Activated CD4-positive, alpha-beta memory T cell treated with anti-CD3 and anti-CD28 coated beads, Interleukin-2, amount 10 ng/mL, durations not matched to agents 7 days and 5 days (primary cell): ENCODE measurements around the gene DNAJC13. TPM values are rescaled to one million over a fixed set of nuclear protein-coding genes. Genes with fewer than 3 reads are reported as not detected.

Experiments
- CTCF ChIA-PET: fragments of 350-600 bp; sonication (Branson Sonifier 250); formaldehyde crosslinking; loops from one replicate; lab custom pipeline; 2021; ENCODE audit warnings: antibody characterized with exemption, inconsistent platforms; lab: Charles Lee
- POLR2A ChIA-PET: fragments of 350-600 bp; sonication (Branson Sonifier 250); formaldehyde crosslinking; loops from one replicate; lab custom pipeline; 2021; ENCODE audit warnings: antibody characterized with exemption; lab: Charles Lee
- DNase-seq: peaks from one replicate; pipeline ENCODE4 v3.0.0-alpha.2; 2020
- H3K27ac Mint-ChIP-seq: one replicate; pipeline ENCODE4 v1.8.0; 2021; ENCODE audit warnings: mild to moderate bottlenecking, mixed read lengths
- H3K27me3 Mint-ChIP-seq: one replicate; pipeline ENCODE4 v1.8.0; 2021; ENCODE audit warnings: mixed read lengths
- H3K36me3 Mint-ChIP-seq: one replicate; pipeline ENCODE4 v1.8.0; 2021; ENCODE audit warnings: low read depth, mixed read lengths
- H3K4me1 Mint-ChIP-seq: one replicate; pipeline ENCODE4 v1.8.0; 2021; ENCODE audit warnings: mixed read lengths
- H3K4me3 Mint-ChIP-seq: one replicate; pipeline ENCODE4 v1.8.0; 2021; ENCODE audit warnings: mild to moderate bottlenecking, mixed read lengths
- H3K9me3 Mint-ChIP-seq: one replicate; pipeline ENCODE4 v1.8.0; 2021; ENCODE audit warnings: mixed read lengths
- total RNA-seq, 2 experiments: library from RNA; stranded (reverse); gene quantifications; one replicate each; pipeline ENCODE4 v1.2.3, GENCODE V29; 2021

The DNAJC13 gene
- total RNA-seq, 2 experiments from 2014 or later = 31.0 to 36.7 TPM

GRCh38 chr3:132448216-132448961, 31.1 kb downstream of the DNAJC13 start:
- no peak for DNase-seq
- Mint-ChIP-seq H3K27ac (no peak overlapping the region), H3K4me1 (peaks cover under 1% of the 10 kb centered on the region), H3K36me3 (peaks cover 22% of the 10 kb centered on the region), H3K9me3 (no peaks in the 10 kb centered on the region), H3K27me3 (no peaks in the 10 kb centered on the region), H3K4me3 (no peak overlapping the region)
- ChIA-PET CTCF (no interaction called here), POLR2A (no interaction called here)

DNA sequence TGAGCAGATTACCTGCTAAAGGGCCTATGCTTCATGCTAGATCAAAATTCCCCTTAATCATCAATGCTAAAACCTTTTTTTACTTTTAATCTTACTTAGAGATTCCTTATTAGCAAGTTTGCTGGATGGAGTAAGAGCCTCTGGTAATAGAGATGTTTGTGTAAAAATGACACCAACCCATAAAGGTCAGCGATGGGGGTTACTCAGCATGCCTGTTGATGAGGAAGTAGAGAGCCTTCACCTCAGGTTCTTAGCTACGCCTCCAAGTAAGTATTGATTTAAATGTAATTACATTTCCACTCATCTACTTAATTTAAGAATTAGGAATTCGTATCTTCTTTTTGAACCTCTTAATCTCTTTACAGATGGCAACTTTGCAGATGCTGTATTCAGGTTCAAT, 38.8 kb downstream of the DNAJC13 start:
- Mint-ChIP-seq H3K4me1 (no peaks in the 10 kb centered on the region), H3K27me3 (no peaks in the 10 kb centered on the region), H3K9me3 (no peaks in the 10 kb centered on the region), H3K27ac (no peak overlapping the region), H3K4me3 (no peak overlapping the region), H3K36me3 (peaks cover 64% of the 10 kb centered on the region)
- CTCF ChIA-PET = no interaction called here
- no peak for DNase-seq
- POLR2A ChIA-PET = no interaction called here

- no peak for DNase-seq
- no peak overlapping the region for H3K27ac Mint-ChIP-seq
- no peaks in the 10 kb centered on the region for H3K4me1 Mint-ChIP-seq
- ChIA-PET CTCF (no interaction called here), POLR2A (no interaction called here)
- H3K36me3 Mint-ChIP-seq = peaks cover 67% of the 10 kb centered on the region
- H3K4me3 Mint-ChIP-seq = no peak overlapping the region
- no peaks in the 10 kb centered on the region for H3K27me3 Mint-ChIP-seq
- H3K9me3 Mint-ChIP-seq = no peaks in the 10 kb centered on the region
Observed at GRCh38 chr3:132456571-132456970, 39.3 kb downstream of the DNAJC13 start.

- CTCF ChIA-PET = no interaction called here
- no peaks in the 10 kb centered on the region for H3K4me1 Mint-ChIP-seq
- H3K27me3 Mint-ChIP-seq = no peaks in the 10 kb centered on the region
- no peak overlapping the region for H3K4me3 Mint-ChIP-seq
- POLR2A ChIA-PET = interaction anchor here (1.9 kb wide), 1 partner anchor 40 kb away, joined by 6 read pairs; the partner anchor contains the start of gene DNAJC13
- H3K36me3 Mint-ChIP-seq = peaks cover 61% of the 10 kb centered on the region
- no peaks in the 10 kb centered on the region for H3K9me3 Mint-ChIP-seq
- H3K27ac Mint-ChIP-seq = no peak overlapping the region
- no peak for DNase-seq
Observed at GRCh38 chr3:132457286-132457685, 40.0 kb downstream of the DNAJC13 start.

DNA sequence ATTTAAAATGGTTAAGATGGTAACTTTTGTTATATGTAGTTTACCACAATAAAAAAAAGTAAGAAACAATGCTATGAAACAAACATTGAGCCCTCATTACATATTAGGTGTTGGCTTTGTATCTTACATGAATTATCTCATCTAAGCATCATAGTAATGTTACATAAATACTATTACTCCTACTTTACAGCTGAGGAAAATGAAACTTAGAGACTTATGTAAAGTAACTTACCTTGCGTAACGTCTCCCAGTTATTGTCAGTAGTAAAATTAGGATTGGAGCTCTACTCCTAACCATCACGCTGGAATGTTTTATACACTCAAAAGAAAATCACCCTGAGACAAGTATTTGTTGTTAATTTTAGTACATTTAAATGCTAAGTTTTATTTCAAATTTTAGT, 42.2 kb downstream of the DNAJC13 start:
- Mint-ChIP-seq H3K9me3 (no peaks in the 10 kb centered on the region), H3K4me3 (no peak overlapping the region), H3K36me3 (peaks cover 60% of the 10 kb centered on the region), H3K27ac (no peak overlapping the region), H3K4me1 (no peaks in the 10 kb centered on the region), H3K27me3 (no peaks in the 10 kb centered on the region)
- no peak for DNase-seq
- ChIA-PET CTCF (interaction anchor here (0.7 kb wide), 1 partner anchor 201 kb away, joined by 3 read pairs; the partner anchor contains the start of gene UBA5), POLR2A (no interaction called here)

DNA sequence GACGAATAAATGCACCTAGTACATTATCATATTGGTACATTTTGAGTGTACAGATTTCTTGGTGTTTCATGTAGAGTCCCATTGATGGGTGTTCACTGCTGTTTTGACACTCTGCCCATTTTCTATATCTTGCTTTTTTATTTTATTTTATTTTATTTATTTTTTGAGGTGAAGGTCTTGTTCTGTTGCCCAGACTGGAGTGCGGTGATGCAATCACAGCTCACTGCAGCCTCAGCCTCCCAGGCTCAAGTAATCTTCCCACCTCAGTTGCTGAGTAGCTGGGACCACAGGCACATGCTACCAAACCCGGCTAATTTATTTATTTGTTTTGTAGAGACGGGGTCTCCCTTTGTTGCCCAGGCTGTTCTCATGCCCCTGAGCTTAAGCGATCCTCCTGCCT, 44.2 kb downstream of the DNAJC13 start:
- Mint-ChIP-seq H3K27ac (no peak overlapping the region), H3K4me1 (no peaks in the 10 kb centered on the region), H3K4me3 (no peak overlapping the region), H3K36me3 (peaks cover 48% of the 10 kb centered on the region), H3K9me3 (no peaks in the 10 kb centered on the region), H3K27me3 (no peaks in the 10 kb centered on the region)
- no peak for DNase-seq
- ChIA-PET CTCF (no interaction called here), POLR2A (no interaction called here)

- peaks cover 48% of the 10 kb centered on the region for H3K36me3 Mint-ChIP-seq
- no peak for DNase-seq
- no peaks in the 10 kb centered on the region for H3K4me1 Mint-ChIP-seq
- no peaks in the 10 kb centered on the region for H3K9me3 Mint-ChIP-seq
- no peak overlapping the region for H3K4me3 Mint-ChIP-seq
- POLR2A ChIA-PET = no interaction called here
- no peak overlapping the region for H3K27ac Mint-ChIP-seq
- CTCF ChIA-PET = interaction anchor here (0.7 kb wide), 1 partner anchor 1354 kb away, joined by 3 read pairs; no protein-coding TSS in a partner anchor
- H3K27me3 Mint-ChIP-seq = no peaks in the 10 kb centered on the region
Observed at GRCh38 chr3:132464066-132464465, 46.8 kb downstream of the DNAJC13 start.

GRCh38 chr3:132469326-132469725, 52.0 kb downstream of the DNAJC13 start:
- no peak overlapping the region for H3K4me3 Mint-ChIP-seq
- H3K27me3 Mint-ChIP-seq = no peaks in the 10 kb centered on the region
- ChIA-PET CTCF (no interaction called here), POLR2A (no interaction called here)
- no peak for DNase-seq
- no peaks in the 10 kb centered on the region for H3K4me1 Mint-ChIP-seq
- H3K9me3 Mint-ChIP-seq = no peaks in the 10 kb centered on the region
- H3K27ac Mint-ChIP-seq = no peak overlapping the region
- peaks cover 31% of the 10 kb centered on the region for H3K36me3 Mint-ChIP-seq

DNA sequence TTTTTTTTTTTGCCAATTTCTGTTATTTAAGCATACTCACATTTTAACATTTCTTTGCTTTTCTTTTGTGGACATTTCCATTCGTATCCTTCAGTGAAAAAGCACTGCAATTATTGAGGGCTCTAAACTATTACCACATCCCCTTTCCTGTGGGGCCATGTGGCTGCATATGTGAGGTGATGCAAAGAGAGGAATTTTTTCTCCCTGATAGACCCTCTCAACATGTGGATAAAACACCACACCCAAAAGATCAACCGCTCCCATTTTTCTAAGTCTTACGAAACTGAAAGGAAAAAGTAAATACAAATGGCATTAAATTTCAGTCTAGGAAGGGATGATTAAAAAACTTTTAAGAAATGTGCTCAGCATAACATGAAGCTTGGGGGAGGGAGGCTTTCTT, 68.8 kb downstream of the DNAJC13 start:
- POLR2A ChIA-PET = no interaction called here
- DNase-seq = no peak
- H3K27ac Mint-ChIP-seq = no peak overlapping the region
- H3K27me3 Mint-ChIP-seq = no peaks in the 10 kb centered on the region
- H3K9me3 Mint-ChIP-seq = no peaks in the 10 kb centered on the region
- peaks cover 7% of the 10 kb centered on the region for H3K4me1 Mint-ChIP-seq
- H3K4me3 Mint-ChIP-seq = no peak overlapping the region
- CTCF ChIA-PET = no interaction called here
- peaks cover 29% of the 10 kb centered on the region for H3K36me3 Mint-ChIP-seq

DNA sequence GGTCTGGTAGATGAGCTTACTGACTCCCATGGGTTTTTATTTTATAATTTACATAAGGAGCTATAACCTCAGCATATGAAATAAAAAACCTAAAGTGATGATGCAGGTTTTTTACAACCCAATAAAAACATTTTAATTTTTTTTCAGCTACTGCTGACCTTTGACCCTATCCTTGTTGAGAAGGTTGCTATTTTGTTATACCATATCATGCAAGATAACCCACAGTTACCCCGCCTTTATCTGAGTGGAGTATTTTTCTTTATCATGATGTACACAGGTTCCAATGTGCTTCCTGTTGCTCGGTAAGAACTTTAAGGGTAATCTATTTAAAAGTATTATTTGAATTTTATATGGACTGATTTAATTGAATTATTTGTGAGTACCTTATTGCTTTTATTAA, 70.8 kb downstream of the DNAJC13 start:
- ChIA-PET CTCF (interaction anchor here (0.6 to 1.1 kb wide), 3 partner anchors 62 to 1176 kb away, joined by 3 read pairs; no protein-coding TSS in a partner anchor), POLR2A (interaction anchor here (1.0 kb wide), 1 partner anchor 71 kb away, joined by 3 read pairs; the partner anchor contains the start of gene DNAJC13)
- H3K27me3 Mint-ChIP-seq = no peaks in the 10 kb centered on the region
- H3K4me1 Mint-ChIP-seq = peaks cover 7% of the 10 kb centered on the region
- H3K27ac Mint-ChIP-seq = no peak overlapping the region
- no peak for DNase-seq
- H3K9me3 Mint-ChIP-seq = no peaks in the 10 kb centered on the region
- peaks cover 27% of the 10 kb centered on the region for H3K36me3 Mint-ChIP-seq
- no peak overlapping the region for H3K4me3 Mint-ChIP-seq

DNA sequence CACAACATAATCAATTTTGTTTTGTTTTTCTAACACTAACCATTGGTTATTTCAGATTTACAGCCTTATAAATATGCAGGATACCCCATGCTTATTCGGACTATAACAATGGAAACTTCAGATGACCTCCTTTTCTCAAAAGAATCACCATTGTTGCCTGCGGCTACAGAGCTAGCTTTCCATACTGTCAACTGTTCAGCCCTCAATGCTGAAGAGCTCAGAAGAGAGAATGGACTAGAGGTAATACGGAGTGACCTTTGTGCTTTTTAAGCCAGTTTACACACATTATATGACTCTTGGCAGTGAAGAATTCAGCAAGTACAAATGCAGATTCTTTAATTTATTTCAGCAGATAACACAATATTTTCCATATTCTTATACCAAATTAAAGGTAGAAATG, 81.8 kb downstream of the DNAJC13 start:
- peaks cover 57% of the 10 kb centered on the region for H3K36me3 Mint-ChIP-seq
- H3K9me3 Mint-ChIP-seq = no peaks in the 10 kb centered on the region
- no peak overlapping the region for H3K27ac Mint-ChIP-seq
- H3K4me3 Mint-ChIP-seq = no peak overlapping the region
- no peak for DNase-seq
- H3K27me3 Mint-ChIP-seq = no peaks in the 10 kb centered on the region
- CTCF ChIA-PET = no interaction called here
- no peaks in the 10 kb centered on the region for H3K4me1 Mint-ChIP-seq
- POLR2A ChIA-PET = no interaction called here

- ChIA-PET CTCF (no interaction called here), POLR2A (no interaction called here)
- Mint-ChIP-seq H3K27me3 (no peaks in the 10 kb centered on the region), H3K4me3 (no peak overlapping the region), H3K27ac (no peak overlapping the region), H3K4me1 (no peaks in the 10 kb centered on the region), H3K9me3 (no peaks in the 10 kb centered on the region), H3K36me3 (peaks cover 51% of the 10 kb centered on the region)
- DNase-seq = no peak
Observed at GRCh38 chr3:132503559-132503958, 86.3 kb downstream of the DNAJC13 start.

DNA sequence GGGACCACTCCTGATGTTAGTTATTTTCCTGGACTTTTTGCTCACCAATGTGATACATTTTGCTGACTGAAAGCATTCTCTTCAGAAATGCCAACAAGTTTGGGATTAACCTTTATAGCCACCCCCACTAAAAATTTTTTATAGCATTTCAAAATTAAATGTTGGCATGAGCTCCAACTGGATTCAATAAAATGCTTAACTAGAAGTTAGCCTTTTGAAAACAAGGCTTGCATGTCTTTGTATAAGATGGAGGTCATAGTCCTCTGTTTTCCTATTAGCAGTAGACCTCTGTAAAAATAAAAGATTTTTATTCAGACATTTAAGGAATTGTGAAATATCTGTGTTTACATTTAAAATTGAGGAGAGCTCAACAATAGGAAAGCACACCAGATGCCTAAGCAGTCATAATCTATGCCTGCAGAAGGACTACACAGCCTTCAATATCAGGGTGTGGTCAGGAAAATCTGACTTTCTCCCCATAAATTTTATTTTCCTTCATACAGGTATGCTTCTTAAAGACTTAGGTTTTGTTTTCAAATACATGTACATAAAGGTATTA, 87.2 kb downstream of the DNAJC13 start:
- peaks cover 53% of the 10 kb centered on the region for H3K36me3 Mint-ChIP-seq
- ChIA-PET POLR2A (no interaction called here), CTCF (no interaction called here)
- peaks cover 5% of the 10 kb centered on the region for H3K4me1 Mint-ChIP-seq
- no peak overlapping the region for H3K4me3 Mint-ChIP-seq
- no peak overlapping the region for H3K27ac Mint-ChIP-seq
- H3K9me3 Mint-ChIP-seq = no peaks in the 10 kb centered on the region
- DNase-seq = no peak
- no peaks in the 10 kb centered on the region for H3K27me3 Mint-ChIP-seq
